Activated CD8-positive, alpha-beta memory T cell treated with anti-CD3 and anti-CD28 coated beads for 48 hours (primary cell): Measurements from ENCODE around the gene LRRC46.

ENCODE experiments used
- DNase-seq, 3 experiments: peaks; one replicate each; pipeline ENCODE4 v3.0.0-alpha.2; 2020; ENCODE audit warnings: low read depth in 2 of 3, low spot score in 2 of 3

Gene LRRC46

GRCh38 chr17:47830396-47831002 lies 971 bp upstream of the LRRC46 start:
- DNase-seq, result no peak

DNA sequence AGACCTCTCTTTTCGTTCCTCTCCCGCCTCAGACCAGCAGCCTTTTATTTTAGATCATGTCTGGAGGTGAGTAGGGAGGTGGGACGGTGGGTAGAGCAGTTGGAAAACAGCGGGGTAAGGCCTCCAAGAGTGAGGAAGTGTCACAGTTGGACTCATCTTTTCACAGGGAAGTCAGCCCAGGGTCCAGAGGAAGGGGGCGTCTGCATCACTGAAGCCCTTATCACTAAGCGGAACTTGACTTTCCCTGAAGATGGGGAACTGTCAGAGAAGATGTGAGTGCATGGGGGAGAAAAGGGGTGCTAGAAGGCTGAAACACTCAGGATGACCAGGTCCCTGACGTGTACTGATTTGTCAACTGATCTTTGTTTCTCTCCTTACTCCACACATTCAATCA lies 461 bp downstream of the LRRC46 start:
- DNase-seq, result no peak

- no peak for DNase-seq
These were observed 3.3 kb downstream of the LRRC46 start for GRCh38 chr17:47834756-47835155.

DNA sequence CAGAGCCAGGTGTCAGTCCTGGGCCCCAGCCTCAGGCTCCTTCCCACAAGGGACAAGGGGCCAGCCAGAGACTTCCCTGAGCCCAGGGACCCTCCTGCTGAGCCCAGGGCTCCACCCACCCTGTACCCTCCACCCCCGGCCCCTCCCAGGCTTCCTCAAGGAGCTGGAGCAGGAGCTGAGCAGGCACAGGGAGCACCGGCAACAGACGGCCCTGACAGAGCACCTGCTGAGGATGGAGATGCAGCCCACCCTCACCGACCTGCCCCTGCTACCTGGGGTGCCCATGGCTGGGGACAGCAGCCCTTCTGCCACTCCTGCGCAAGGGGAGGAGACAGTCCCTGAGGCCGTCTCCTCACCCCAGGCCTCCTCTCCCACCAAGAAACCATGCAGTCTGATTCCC lies 5.1 kb downstream of the LRRC46 start:
- DNase-seq, result no peak

DNA sequence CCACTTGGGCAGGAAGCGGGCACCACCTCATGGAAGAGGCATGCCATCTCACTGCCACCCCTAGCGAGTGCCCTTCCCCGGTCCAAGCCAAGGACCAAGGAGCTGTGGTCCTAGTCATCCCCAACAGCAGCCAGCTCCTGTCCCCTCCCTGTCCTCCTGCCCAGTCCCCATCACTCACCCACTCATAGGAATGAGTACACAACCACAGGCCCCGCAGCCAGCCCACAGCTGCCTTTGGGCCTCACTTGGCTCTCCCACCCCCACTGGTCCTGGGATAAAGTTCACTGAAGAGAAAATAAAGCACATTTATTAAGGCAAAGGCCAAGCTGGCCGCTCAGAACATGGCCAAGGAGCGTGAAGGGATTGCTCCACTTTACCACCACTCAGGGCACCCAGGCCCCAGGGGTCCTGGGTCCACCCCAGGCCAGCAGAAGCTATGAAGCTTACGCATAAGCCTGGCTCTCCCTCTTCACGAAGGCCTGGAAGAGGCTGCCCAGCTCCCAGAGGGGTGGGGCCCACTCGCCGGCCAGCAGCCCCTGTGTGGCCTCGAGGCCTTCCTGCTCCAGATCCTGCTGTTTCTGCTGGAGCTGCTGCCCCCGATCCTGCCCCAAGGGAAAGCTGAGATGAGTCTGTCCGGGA lies 6.0 kb downstream of the LRRC46 start:
- no peak for DNase-seq

DNA sequence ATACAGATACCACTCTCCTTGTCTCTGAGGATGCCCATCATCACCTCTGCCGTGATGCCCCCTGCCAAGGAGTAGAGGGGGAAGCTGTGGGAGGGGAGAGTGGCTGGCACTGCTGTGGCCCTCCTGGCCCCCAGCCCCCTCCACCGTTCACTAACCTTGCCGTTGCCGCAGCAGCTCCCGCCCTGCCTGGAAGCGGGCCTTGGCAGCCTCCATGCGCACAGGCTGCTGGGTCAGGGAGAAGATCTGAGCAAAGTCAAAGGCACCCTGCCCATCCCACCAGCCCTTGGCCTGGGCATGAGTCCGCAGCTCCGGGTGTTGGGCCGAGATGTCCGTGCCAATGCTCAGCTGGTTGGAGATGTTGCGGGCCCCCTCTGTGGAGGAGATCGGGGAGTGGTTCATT lies 7.2 kb downstream of the LRRC46 start:
- no peak for DNase-seq

- DNase-seq, result no peak
These were observed 7.6 kb downstream of the LRRC46 start for GRCh38 chr17:47839071-47839470.

DNA sequence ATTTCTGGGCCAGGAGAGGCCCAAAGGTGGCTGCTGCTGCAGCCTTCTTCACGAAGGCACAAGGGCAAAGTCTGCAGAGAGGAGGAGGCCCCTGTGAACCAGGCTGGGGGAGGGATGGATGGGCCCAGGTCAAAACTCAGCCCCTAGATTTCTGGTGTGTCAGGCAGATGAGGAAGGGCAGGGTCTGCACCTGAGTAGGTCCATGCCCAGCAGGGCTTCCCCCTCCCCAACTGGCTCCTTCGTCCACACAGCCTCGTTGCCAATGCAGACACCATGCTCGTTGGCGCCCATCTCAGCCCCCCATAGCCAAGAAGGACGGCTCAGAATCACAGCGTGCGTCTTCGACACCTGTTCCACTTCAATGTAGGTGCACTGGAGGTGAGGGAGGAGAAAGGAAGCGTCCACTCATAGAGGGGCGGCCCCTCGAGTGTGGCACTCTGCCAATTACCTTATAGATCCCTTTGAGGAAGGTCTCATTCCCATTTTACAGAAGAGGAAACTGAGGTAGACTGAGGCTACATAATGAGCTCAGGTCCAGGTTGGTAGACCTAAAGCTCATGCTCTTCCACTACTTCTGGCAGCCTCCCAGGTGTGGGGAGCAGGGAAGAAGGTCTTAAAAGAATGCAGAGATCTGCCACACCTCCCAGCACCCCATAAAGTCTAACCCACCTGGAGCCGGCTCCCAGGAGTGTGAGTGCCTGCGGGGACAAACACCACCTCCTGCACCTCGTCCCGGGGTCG lies 8.7 kb downstream of the LRRC46 start:
- DNase-seq, result no peak

DNA sequence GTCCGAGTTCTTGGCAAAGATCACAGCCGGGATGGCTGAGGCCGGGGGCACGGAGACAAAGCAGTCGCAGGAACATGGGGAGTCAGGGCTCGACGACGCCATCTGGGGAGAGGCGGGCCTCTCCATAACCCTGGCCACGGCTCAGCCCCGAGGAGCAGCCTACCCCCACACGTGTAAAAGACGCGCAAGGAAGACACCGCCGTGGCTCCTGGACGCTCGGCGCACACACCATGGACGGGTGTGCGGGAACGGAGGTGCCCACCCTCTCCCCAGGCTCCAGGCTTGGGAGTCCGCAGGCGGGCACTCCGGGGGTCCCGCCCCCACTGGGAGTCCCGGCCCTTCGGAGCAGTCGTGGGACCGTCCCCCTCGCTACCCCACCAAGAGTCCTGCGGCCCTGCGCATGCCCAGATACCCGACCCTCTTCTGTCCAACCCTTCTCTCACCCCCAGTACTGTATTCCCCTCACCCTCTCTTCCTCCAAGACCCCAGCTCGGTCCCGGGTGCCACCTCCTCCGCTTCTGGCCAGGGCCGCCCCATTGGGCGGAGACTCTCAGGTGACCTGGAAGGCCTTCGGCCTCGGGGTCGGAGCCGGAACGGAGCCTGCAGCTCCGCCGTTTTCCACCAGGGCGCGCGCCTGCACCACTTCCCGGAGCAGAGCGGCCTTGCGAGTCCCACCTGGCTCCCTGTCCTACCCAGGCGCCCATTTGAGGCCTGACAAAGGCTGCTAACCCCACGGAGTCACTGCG lies 9.4 kb downstream of the LRRC46 start, which contains the start of gene SCRN2:
Gene SCRN2 (minus strand): TSS at position 532 of the 746 bp plus-strand sequence. CDS start 430 bp downstream, at position 102.
- peak; percentile 84 to 98 (median 94) for DNase-seq

DNA sequence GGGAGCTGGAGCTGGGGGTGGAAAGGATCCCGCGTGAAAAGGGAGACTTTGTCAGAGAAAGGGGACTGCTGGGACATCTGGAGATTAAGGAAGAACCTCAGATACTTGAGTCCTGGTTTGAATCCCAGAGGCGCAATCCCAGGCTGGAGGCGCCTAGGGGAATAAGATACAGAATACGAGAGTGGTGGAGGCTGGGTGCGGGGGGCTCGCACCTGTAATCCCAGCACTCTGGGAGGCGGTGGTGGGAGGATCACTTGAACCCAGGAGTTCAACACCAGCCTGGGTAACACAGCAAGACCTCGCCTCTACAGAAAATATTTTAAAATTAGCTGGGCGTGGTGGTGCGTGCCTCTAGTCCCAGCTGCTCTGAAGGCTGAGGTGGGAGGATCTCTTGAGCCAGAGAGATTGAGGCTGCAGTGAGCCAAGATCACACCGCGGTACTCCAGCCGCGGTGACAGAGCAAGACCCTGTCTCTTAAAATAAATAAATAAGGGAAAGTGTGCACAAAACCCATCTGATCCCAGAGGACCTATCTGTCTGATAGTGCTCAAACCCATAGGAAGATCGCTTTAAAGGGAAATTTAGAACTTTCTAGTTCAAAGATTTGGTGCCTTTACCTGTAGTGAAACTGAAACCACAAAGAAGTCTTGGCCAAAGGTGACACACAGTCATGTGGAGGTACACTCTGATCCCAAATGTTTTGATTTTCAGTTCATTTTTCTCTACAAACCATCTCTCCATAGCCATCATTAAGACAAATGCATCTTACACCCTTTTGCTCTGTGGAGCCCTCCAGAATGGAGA lies 10.2 kb downstream of the LRRC46 start:
- DNase-seq, result no peak

DNA sequence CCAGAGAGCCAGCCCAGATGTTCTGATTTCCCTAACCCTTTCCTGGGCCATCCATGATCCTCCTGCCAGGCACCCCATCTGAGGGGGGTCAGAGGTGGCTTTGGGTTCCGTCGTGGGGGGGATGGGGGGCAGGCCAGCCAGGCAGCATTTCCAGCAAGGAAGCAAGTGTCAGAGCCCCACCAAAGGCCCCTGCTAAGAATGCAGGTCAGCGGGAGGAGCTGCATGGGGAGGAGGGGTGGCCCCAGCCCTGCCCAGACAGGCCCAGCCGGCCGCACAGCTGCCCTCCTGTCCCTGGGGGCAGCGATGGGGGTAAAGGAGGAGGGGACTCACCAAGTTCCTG lies 11.9 kb downstream of the LRRC46 start:
- no peak for DNase-seq

- no peak for DNase-seq
These were observed 12.8 kb downstream of the LRRC46 start for GRCh38 chr17:47844227-47844626.

- DNase-seq, result no peak
These were observed 13.6 kb downstream of the LRRC46 start for GRCh38 chr17:47844814-47845715.

DNA sequence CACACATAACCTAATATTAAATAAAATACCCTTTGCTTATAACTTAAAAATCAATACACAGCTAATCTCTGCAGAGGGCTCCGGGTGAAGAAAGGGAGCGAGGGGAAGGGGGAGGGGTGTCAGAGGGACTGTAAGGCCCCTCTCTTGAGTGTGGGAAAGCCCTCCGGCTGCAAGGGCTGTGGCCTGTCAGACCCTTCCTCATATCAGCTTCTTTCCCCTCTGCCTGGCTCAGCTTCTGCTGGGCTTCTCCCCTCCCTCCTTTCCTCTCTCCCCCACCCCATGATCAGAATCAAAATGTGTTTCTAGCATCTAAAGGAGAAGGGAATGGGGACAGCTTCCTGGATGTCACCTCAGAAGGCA lies 14.2 kb downstream of the LRRC46 start:
- DNase-seq, result no peak

GRCh38 chr17:47846716-47847340 lies 15.4 kb downstream of the LRRC46 start:
- no peak for DNase-seq

- DNase-seq, result no peak
These were observed 16.1 kb downstream of the LRRC46 start for GRCh38 chr17:47847341-47848197.

- DNase-seq, result no peak
These were observed 16.7 kb downstream of the LRRC46 start for GRCh38 chr17:47848198-47848513.

- no peak for DNase-seq
These were observed 18.9 kb downstream of the LRRC46 start for GRCh38 chr17:47850373-47850691.
